Activated CD4-positive, alpha-beta T cell treated with anti-CD3 and anti-CD28 coated beads, Interleukin-2, amount 50 U/mL, for 1 hour (primary cell): ENCODE data around the gene ALLC.

ENCODE experiments used
- DNase-seq: peaks from one replicate; pipeline ENCODE4 v3.0.0-alpha.2; 2020

Gene ALLC

DNA sequence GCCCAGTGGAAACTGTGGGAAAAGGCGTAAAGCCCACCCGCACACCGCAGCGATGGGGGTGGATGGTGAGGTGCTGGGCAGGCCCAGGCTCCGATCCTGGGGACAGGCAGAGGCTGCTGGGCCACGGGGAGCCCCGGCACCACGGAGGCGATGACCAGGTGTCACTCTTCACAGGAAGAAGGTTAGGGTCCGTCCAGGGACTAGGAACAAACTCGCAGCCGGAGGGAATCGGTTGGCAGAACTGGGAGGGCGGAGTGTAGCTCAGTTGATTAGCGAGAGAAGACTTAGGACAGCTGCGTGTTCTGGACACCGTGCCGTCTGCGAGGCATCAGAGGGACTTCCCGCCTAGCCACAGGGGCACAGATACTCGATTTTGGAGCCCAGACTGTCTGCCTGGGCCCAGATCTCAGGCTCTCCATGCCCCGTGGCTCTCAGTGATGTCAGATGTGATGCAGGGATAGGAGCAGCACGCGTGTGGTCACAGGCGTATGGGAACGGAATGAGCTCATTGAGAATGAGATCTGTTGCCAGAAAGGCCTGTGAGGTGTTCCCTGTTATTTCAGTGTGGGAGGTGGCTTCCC is 16.1 kb upstream of the ALLC start:
- no peak for DNase-seq

DNA sequence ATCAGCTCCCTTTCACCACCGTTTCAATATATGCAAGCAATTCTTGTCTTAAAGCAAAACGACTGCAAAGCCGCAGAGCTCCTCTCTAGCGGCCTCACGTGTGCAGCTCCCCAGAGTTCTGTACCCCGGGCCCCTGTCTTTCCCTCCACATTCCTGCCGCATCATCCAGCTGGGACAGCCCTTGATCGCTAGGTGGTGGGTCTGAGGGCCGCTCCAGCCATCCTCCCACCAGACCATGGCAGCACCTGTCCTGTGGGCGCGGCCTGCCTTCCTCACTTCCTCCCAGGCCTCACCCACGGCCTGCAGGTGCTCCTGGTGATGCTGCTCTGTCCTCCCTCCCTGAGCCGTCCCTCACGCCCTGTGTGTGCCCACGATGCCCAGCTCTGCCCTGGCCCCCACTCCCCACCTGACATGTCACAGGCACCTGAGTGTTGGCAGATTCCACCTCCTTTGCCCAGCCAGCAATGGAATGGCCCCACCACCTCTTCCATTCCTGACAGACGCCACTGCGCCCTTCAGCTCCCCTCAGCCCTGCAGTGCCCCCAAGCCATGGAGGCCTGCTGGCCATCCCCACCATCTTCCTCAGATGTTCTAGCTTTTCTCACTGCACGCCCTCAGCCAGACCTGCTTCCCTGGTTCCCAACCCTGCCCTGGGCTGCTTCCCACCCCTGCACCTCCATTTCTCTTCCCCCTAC is 15.3 kb upstream of the ALLC start:
- DNase-seq, result no peak

DNA sequence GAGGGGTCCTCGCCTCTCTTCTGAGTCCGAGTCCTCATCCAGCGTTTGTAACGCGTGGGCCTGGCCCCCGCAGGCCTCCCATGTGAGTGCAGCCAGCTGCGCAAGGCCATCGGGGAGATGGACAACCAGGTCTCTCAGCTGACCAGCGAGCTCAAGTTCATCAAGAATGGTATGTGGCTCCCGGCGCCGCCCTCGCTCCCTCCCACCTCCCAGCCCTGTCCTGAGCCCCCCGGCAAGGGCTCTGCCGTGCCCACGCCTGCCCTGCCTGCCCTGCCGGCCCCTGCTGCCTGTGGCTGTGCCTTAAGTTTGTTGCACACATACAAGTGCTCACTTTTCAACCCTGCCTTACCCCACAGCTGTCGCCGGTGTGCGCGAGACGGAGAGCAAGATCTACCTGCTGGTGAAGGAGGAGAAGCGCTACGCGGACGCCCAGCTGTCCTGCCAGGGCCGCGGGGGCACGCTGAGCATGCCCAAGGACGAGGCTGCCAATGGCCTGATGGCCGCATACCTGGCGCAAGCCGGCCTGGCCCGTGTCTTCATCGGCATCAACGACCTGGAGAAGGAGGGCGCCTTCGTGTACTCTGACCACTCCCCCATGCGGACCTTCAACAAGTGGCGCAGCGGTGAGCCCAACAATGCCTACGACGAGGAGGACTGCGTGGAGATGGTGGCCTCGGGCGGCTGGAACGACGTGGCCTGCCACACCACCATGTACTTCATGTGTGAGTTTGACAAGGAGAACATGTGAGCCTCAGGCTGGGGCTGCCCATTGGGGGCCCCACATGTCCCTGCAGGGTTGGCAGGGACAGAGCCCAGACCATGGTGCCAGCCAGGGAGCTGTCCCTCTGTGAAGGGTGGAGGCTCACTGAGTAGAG is 14.4 kb upstream of the ALLC start:
- DNase-seq, result no peak

DNA sequence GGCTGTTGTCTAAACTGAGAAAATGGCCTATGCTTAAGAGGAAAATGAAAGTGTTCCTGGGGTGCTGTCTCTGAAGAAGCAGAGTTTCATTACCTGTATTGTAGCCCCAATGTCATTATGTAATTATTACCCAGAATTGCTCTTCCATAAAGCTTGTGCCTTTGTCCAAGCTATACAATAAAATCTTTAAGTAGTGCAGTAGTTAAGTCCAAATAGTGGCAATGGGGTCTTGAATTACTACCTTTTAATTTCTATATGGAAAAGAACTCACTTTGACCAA is 13.8 kb upstream of the ALLC start:
- DNase-seq, result no peak

DNA sequence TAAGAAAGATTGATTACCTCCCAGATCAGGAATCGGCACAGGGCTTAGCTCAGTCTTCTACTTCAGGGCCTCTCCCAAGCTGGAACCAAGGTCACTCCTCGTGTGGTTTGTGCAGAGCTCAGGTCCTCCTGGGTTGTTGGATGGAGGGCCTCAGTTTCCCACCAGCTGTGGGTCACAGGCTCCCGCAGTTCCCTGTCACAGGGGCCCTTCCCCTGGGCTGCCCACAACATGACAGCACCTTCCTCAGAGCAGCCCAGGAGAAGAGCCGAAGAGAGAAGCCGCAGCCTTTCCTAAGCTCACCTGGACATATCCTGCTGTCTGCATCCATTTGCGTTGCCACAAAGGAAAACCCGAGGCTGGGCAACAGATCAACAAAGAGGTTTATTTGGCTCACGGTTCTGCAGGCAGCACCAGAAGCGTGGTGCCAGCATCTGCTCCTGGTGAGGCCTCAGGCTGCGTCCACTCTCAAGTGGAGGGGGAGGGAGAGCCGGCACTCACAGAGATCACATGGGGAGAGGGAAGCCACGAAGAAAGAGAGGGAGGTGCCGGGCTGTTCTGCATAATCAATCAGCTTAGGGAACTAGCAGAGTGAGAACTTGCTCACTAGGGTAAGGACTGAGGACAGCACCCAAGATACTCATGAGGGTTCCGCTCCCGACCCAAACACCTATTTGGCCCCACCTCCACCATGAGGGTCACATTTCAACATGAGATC is 13.0 kb upstream of the ALLC start:
- DNase-seq, result no peak

DNA sequence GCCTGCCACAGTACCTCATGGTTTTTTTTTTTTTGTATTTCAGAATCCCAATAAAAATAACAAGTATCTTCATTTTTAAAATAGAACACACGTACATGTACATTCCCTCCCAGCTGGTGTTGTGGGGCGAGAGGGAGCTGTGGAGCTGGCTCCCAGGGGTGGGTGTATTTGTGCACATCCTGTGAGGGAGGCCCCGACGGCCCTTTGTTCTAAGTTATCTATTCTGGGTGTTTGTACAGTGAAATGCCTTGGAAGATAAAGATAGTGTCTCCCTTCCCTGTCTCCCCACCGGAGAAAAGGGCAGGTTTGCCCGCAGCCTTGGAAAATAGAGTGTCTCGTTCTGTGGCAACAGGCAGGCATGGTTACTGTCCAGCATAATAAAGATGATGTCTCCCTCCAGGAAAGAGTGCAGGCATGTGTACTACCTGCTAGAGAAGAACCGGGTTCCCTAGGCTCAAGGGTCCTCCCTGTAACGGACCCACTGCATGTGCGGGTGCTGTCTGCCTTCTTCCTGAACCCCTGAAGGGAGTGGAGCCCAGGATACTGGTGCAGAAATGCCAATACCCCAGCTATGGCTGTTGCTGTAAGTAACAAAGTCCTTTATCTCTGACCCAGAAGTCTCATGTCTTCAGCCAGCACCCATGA is 12.1 kb upstream of the ALLC start:
- no peak for DNase-seq

DNA sequence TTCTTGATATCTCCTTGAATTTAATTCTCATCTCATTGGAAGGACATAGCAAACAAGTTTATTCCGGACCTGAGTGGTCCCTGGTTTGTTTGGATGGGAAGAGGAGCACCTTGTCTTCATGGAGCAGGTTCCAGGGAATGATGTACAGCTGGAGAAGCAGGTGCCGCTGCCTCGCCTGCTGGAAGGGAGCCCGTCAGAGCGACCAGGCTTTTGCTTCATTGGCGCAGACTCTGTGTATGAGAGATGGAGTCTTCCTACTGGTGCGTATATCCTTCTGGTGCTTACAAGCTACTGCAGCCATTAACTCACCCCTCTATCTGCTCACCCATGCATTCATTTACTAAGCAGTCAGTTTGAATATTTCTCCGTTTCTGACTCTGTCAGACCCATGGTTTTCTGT is 11.6 kb upstream of the ALLC start:
- DNase-seq, result no peak

DNA sequence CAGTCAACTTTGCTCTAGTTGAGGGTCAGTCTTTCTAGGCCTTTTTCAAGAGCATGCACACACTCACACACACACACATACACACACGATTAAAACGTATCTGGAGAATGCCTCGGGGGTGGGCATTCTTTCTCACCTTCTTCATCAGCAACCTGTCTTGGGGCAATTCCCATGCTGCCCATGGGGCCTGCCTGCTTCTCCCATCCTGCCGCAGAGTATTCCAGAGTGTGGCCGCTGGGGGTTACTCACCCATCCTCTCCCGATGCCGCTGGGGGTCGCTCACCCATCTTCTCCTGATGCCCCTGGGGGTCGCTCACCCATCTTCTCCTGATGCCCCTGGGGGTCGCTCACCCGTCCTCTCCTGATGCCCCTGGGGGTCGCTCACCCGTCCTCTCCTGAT is 10.8 kb upstream of the ALLC start:
- no peak for DNase-seq

DNA sequence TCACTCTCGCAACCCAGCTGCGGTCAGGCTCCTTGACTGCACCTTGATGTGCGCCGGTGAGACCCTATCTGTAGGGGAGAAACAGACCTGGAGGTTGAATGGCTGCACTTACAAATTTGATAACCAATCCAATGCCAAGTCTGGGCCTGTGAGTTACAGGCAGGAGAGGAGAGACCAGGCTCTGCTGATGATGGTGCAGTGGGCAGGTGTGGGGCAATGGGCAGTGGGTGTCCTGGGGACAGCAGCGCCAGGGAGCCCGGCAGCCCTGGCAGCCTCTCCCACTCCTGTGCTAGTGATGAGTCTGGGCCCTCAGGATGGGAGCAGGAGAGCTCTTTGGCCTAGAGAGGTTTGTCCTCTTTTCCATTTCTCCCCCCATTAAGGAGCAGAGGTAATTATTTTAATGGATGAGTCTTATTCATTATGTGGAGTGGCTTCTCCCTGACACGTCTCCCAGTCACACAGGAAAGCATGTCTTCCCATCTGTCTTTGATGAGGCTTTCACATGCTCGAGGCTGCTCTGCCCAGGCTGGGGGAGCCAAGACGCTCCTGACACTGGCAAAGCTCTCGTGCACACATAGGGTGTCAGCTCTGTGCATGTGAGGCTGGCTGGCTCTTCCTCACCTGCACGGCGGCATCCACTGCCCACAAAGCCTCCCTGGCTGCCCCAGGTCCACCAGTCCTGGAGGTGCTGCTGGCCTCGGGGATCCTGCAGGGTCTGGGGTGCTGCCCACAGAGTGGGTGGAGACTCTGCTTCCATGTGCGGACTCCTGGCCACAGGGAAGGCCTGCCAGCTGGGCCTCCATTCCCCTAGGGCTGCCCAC is 10.0 kb upstream of the ALLC start:
- no peak for DNase-seq

DNA sequence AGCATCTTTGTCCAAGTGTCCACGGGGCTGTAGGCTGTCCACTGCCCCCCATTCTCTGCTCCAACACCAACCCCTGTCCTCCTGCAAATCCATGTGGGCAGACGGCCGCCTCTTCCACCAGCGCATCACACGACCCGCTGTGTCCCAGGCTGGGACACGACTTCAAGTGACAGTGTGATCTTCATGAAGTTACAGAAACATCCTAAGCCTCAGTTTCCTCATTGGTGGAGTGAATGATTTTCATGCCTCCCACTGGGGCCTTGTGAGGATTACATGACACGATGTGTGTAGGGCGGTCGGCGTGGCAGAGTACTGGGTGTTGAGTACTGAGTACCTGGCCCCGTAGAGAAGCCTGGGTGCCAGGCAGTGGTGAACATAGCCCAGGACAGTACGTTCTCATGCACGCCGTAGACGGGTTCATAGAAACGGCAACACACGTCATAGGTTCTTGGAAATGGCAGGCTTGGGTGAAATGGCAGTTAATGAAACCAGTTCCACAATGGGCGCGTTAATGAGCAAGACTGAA is 9.3 kb upstream of the ALLC start:
- no peak for DNase-seq

DNA sequence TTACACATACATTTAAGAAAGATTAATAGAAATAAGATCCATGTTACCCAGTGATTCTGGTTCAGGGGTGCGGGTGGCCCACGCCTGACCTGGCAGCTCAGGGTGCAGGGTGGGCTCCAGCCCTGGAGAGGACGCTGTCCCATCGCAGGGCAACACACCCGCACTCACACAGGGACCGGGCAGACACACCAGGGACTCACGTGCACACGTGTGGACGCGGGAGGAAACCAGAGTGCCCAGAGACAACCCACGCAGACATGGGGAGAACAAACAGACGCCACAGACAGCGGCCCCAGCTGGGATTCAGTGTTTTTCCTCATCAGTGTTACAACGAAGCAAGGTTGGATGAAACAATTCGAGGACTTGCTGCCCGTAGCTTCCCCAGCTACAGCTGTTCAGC is 8.4 kb upstream of the ALLC start:
- no peak for DNase-seq

DNA sequence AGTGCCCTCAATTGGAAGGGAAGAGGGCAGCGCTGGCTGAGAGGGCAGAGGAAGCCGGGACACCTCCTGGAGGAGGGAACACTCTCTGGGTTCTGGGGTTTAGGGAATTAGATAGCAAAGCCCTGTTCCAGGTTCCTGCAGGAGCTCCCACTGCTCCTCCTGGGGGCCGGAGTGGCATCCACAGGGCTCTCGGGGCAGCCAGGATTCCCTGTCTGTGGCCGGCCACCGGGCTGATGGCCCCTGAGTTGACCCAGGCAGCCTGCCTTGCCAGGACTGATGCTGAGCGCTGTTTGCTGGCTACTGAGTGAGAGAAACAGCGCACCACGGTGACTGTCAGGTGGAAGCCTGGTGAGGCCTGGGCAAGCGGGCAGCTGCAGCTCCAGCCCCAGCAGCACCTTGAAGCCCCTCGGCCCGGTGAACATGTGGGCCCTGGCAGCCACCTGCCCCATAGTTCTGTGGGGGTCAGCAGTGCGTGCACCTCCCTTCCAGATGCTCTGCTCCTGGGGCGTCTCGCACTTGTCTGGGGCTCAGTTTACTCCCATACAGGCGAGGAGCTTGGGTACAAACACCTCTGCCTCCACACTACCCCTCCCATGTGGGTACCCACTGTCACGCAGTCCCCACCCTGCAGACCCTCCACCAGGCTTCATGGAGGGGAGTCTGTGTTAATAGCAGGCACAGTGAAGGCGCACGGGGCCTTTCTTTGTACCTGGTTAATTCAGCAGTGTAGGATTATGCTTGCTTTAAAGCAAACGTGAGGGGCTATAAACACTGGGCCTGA is 7.7 kb upstream of the ALLC start:
- DNase-seq, result no peak

DNA sequence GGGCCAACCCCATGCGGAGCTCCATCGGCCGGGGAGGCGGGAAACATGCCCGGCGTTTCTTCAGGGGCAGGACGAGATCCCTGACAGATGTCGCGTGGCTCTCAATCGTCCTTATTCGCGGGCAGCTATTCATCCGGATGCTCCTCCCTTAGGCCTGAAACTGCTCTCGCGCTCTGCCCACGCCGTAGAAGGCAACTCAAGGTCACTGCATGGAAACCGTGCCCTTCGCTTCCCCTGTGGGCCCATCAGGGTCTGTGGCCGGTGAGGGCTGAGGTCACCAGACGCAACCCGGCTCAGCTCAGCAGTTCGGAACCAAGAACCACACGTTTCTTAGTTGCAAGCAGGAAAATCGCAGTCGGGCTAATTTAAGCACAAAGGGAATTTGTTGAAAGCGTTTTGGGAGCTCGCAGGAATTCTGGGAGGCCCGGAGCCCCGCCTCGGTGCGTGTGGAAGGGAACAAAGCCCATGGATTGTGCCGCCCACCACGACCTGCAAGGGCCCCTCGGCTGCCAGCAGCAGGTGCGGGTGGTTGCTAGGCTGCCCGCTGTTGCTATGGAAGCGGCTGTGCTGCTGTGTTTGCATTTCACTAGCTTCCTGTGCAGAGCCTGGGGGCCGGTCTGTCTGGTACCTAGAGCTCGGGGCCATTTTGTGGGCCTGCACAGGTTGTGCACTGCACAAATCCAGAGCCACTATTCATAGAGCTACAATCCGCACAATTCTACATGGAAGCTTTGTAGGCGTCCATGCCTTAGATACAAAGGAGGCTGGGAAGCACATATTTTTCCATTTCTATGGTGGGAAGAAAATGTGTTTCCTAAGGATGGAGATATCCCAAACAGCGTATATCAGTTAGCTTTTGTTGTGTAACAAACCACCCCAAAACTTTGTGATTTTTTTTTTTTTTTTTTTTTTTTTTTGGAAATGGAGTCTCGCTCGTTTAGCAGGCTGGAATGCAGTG is 6.0 kb upstream of the ALLC start:
- DNase-seq, result peak; percentile 67

DNA sequence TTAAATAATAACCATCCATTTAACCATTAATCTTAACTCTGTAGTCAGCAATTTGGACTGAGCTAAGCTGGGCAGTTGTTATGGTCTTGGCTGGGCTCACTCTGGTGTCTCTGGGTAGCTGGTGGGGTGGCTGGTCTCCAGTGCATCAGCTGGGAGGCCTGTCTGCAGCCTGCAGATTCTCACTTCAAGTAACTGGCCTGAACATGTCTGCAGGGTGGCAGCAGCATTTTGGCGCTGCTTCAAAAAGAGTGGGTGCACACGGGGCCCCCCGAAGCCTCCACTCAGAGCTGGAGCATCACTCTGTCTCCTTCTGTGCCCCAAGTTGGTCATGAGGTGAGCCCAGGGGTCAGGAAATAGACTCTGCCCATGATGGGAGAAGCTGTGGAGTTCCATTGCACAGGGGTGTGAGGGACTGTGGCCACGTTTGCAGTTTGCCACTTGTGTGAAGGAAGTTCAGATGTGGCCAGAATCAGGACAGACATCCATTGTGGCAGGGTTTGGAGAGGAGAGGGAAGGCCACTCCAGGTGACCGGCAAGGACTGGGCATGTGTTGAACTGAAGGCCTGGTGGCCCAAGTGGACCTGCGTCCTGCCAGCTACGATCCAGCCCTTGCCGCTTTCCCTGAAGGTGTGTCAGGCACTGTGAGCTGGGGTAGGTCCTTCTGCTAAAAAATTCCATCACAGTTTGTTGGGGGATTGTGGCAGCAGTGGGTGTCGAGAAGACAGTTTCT is 4.9 kb upstream of the ALLC start:
- no peak for DNase-seq

DNA sequence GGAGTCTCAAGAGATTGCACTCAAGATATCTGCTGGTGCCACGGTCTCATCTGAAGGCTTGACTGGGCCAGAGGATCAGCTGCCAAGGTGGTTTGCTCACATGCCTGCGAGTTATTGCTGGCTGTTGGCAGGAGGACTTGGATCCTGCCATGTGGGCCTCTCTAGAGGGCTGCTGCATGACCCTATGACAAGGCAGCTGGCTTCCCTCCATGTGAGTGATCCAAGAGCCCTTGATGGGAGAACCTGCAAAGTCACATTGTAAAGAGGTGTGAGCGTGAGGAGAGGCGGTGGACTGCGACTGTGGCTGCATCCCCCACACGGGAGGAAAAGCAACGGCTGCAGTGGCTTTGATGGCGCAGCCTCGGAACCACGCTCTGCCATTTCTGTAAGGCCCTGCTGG is 4.0 kb upstream of the ALLC start:
- no peak for DNase-seq

DNA sequence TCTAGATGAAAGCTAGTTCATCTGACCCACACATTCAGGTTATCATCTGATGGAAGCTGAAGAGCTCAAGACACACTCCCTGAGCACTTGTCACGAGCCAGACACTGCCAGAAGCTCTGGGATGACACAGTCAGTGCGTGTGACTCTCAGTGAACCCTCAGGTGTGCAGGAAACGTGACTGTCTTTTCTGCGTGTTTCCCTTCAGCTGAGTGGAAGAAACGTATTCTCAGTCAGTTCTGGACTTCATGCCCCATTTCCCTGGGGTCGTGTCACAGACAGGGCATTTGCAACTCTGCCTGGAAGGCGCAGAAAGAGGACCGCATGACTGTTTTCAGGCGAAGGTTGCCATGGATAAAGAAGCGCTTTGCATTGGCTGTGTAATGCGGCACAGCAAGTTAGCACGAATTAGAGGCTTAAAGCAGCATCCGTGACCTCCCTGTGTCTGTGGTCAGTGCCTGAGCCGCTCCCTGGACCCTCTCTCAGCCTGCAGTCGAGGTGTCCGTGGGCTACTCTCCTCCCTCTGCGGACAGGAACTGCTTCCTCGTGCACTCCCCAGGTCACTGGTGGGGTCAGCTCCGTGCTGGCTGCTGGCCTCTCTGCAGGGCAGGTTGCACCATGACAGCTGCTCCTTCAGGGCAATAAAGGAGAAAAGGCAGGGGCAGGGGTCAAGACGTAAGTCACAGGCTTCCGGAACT is 3.3 kb upstream of the ALLC start:
- no peak for DNase-seq

DNA sequence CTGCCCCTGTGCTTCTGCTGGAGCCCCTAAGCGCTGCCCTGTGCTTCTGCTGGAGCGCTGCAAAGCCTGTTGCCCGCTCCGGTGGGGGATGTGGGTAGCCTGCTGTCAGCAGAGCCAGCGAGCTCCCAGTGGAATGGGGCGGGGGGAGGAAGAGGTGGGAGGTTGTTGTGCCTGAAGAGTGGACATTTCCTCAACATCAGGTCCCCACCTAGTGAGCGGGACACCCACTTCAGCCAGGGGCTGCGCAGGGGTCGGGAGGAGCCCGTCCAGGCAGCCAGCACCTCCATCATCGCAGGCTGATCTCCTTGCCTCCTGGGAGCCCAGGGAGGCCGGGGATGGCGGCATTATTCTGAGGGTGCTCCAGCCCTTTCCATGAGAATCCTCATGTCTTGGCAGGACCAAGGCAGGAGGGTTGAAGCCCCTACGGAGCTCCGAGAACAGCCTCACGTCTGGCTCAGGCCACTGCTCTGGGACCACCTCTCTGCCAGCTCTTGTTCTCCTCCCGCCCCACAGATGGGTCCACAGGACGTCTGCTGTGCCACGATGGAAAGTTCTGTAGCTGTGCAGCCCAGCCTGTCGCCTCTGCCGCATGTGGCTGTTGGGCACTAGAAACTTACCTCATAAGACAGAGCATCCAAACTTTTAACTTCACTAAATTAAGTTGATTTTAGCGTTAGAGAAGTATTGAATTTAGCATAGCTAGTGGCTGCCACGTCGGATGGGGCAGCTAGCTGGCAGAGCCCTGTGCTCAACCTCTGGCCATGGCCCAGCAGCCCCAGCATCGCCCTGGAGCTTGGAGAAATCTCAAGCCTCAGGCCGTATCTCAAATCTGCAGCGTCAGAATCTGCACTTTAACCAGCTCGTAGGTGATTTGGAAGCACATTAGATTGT is 1.9 kb upstream of the ALLC start:
- no peak for DNase-seq
